ENCODE data around the gene PLIN3.

- no peak for TF ChIP-seq CTCF (conservative IDR thresholded peaks at IDR 0.05)
- TF ChIP-seq ZFX (IDR thresholded peaks at IDR 0.05), result no peak; the same call in 1 of the 2 replicates
Observed at GRCh38 chr19:4831304-4831978, 36.0 kb downstream of the PLIN3 start, which contains the start of gene TICAM1.

Measured in C4-2B (cell line).